ENCODE results near the gene HSF5. TPM values are rescaled to one million over a fixed set of nuclear protein-coding genes. Genes with fewer than 3 reads are reported as not detected.

The HSF5 gene
- total RNA-seq, 1 experiment from 2014 or later: not detected

DNA sequence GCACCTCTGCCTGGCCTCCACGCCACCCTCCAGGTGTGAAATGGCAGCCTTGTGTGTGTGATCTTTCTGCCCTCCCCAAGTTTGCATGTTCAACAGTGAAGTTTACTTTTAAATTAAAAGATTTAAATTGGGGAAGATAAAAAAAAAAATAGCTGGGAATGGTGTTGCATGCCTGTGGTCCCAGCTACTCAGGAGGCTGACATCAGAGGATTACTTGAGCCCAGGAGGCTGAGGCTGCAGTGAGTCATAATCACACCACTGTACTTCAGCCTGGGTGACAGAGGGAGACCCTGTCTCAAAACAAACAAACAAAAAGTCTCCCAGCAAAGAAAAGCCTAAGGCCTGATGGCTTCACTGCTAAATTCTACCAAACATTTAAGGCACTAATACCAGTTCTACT lies 35.5 kb downstream of the HSF5 start:
- ChIA-PET POLR2A (interaction anchor here (1.5 kb wide), 1 partner anchor 135 kb away, joined by 3 read pairs; no protein-coding TSS in a partner anchor), CTCF (interaction anchor here (1.5 kb wide), 1 partner anchor 135 kb away, joined by 7 read pairs; no protein-coding TSS in a partner anchor), RAD21 (ENCODE audit: low non-redundant PET in 1 of 2, low total read pairs in 2 of 2, uncharacterized antibody in 2 of 2, unreplicated experiment in 2 of 2) (no interaction called here)
- no peaks in the 10 kb centered on the region for H4K20me1 ChIP-seq (ENCODE audit: insufficient read depth)
- peaks cover 0 to 4% of the 10 kb centered on the region in 2 experiments; a peak in 1 of 4 replicates for H3K4me1 ChIP-seq (ENCODE audit: control insufficient read depth in 1 of 2, insufficient read depth in 2 of 2, low read length in 2 of 2)
- H3K27ac ChIP-seq (ENCODE audit: low read depth, low read length): no peak overlapping the region
- no TSS peak for BruUV-seq (replicated peaks)
- intact Hi-C loops (cut with micrococcal nuclease): no loop called here
- no peaks in the 10 kb centered on the region for H3K36me3 ChIP-seq (ENCODE audit: control insufficient read depth in 1 of 2, insufficient read depth in 2 of 2, low read length in 2 of 2)
- DNase-seq (ENCODE audit: low read depth, low spot score) (no peak), ATAC-seq (peak; percentile 70)
- H3K27me3 ChIP-seq (ENCODE audit: insufficient read depth, low read length): no peaks in the 10 kb centered on the region
- TF ChIP-seq ELF1 (IDR thresholded peaks at IDR 0.05; ENCODE audit: borderline replicate concordance, low read depth): no peak
- TF ChIP-seq, protein P1, sequence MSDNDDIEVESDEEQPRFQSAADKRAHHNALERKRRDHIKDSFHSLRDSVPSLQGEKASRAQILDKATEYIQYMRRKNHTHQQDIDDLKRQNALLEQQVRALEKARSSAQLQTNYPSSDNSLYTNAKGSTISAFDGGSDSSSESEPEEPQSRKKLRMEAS (IDR thresholded peaks at IDR 0.05): no peak
- TF ChIP-seq YY1 (IDR thresholded peaks at IDR 0.05; ENCODE audit: extremely low read depth, insufficient replicate concordance, low read depth, low read length): no peak
- TF ChIP-seq RAD21 (IDR thresholded peaks at IDR 0.05; ENCODE audit: low read depth): no peak
- TF ChIP-seq, protein P2, sequence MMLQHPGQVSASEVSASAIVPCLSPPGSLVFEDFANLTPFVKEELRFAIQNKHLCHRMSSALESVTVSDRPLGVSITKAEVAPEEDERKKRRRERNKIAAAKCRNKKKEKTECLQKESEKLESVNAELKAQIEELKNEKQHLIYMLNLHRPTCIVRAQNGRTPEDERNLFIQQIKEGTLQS (IDR thresholded peaks at IDR 0.05): no peak
- no peak for TF ChIP-seq JUND (IDR thresholded peaks at IDR 0.05)
- no peak overlapping the region for H2AFZ ChIP-seq (ENCODE audit: low read depth, low read length, poor library complexity, severe bottlenecking)
- H3K4me2 ChIP-seq (ENCODE audit: low read length): no peak overlapping the region
- no peaks in the 10 kb centered on the region for H3K9me3 ChIP-seq (ENCODE audit: control insufficient read depth in 1 of 2, insufficient read depth in 1 of 2, low read depth in 1 of 2, low read length in 2 of 2)
- H3K9ac ChIP-seq (ENCODE audit: low read length): no peak overlapping the region
- no peaks in the 10 kb centered on the region for H3K9me2 ChIP-seq (ENCODE audit: insufficient read depth)
- no peak overlapping the region for H3K4me3 ChIP-seq (replicated peaks in 1 of 2; ENCODE audit: low read depth in 1 of 2, low read length in 2 of 2)
- no peaks in the 10 kb centered on the region for H3K79me2 ChIP-seq (ENCODE audit: insufficient read depth, low read length)

DNA sequence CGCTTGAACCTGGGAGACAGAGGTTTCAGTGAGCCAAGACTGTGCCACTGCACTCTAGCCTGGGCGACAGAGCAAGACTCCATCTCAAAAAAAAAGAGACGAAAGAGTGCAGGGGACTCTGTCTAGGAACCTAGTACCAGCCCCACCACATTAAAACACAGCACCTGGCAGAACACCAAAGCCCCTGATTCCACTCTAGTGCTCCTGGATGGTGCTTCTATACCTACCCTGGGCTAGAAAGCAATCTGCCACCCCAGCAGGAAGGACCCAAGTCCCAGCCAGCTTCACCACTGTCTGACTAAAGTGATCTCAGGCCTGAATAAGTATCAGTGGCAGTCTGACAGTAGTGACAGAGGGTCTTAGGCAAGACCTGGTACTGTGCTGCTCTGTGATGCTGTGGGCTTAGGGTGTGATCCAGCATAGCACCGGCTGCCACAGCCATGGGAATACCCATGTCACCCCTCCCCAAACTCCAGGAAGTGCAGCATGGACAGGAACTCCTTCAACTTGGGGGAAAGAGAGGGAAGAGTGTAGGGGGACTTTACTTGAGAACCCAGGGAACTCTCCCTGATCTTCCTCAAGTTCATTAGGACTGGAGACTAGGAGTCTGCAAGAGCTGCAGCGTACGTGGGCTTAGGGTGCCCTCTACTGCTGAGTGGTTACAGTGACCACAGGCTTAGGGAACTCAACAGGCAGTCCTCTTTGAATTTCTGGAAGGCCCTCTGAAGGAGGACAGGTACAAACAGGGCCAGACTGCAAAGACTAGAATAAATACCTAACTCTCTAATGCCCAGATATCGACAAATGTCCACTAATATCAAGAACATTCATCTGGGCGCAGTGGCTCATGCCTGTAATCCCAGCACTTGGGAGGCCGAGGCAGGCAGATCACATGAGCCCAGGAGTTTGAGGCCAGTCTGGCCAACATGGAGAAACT lies 40.9 kb downstream of the HSF5 start:
- POLR2A ChIA-PET: interaction anchor here (1.6 kb wide), 1 partner anchor 31 kb away, joined by 3 read pairs; the partner anchor contains the start of gene RNF43
- peak overlapping the region; percentile 10 for H2AFZ ChIP-seq (ENCODE audit: low read depth, low read length, poor library complexity, severe bottlenecking)
- RAD21 ChIA-PET (ENCODE audit: low non-redundant PET in 1 of 2, low total read pairs in 2 of 2, uncharacterized antibody in 2 of 2, unreplicated experiment in 2 of 2): interaction anchor here (0.7 to 5.4 kb wide), 5 partner anchors 97 to 247 kb away, joined by 3 to 29 read pairs (median 3); no protein-coding TSS in a partner anchor

More for the DNA sequence above, 40.9 kb downstream of the HSF5 start:
- Histone ChIP-seq H3K9me3 (ENCODE audit: control insufficient read depth in 1 of 2, insufficient read depth in 1 of 2, low read depth in 1 of 2, low read length in 2 of 2) (no peaks in the 10 kb centered on the region), H3K4me1 (ENCODE audit: control insufficient read depth in 1 of 2, insufficient read depth in 2 of 2, low read length in 2 of 2) (no peaks in the 10 kb centered on the region), H3K27ac (ENCODE audit: low read depth, low read length) (no peak overlapping the region), H3K9ac (ENCODE audit: low read length) (no peak overlapping the region), H3K4me3 (replicated peaks in 1 of 2; ENCODE audit: low read depth in 1 of 2, low read length in 2 of 2) (no peak overlapping the region), H3K36me3 (ENCODE audit: control insufficient read depth in 1 of 2, insufficient read depth in 2 of 2, low read length in 2 of 2) (no peaks in the 10 kb centered on the region), H3K79me2 (ENCODE audit: insufficient read depth, low read length) (no peaks in the 10 kb centered on the region), H3K9me2 (ENCODE audit: insufficient read depth) (no peaks in the 10 kb centered on the region), H3K27me3 (ENCODE audit: insufficient read depth, low read length) (no peaks in the 10 kb centered on the region), H4K20me1 (ENCODE audit: insufficient read depth) (no peaks in the 10 kb centered on the region), H3K4me2 (ENCODE audit: low read length) (no peak overlapping the region)
- BruUV-seq (replicated peaks): no TSS peak
- intact Hi-C loops (cut with micrococcal nuclease): loop anchor here (1.0 to 2.0 kb wide), 6 partner anchors 130 to 325 kb away; no protein-coding TSS in a partner anchor
- DNase-seq (ENCODE audit: low read depth, low spot score) (peak; percentile 95), ATAC-seq (peak; percentile 99)
- TF ChIP-seq ZFX (IDR thresholded peaks at IDR 0.05): no peak
- no peak for TF ChIP-seq JUND (IDR thresholded peaks at IDR 0.05)
- TF ChIP-seq POLR2AphosphoS5 (IDR thresholded peaks at IDR 0.05; ENCODE audit: low read depth, low read length): no peak
- no peak for TF ChIP-seq ELF1 (IDR thresholded peaks at IDR 0.05; ENCODE audit: borderline replicate concordance, low read depth)
- TF ChIP-seq, protein P3, sequence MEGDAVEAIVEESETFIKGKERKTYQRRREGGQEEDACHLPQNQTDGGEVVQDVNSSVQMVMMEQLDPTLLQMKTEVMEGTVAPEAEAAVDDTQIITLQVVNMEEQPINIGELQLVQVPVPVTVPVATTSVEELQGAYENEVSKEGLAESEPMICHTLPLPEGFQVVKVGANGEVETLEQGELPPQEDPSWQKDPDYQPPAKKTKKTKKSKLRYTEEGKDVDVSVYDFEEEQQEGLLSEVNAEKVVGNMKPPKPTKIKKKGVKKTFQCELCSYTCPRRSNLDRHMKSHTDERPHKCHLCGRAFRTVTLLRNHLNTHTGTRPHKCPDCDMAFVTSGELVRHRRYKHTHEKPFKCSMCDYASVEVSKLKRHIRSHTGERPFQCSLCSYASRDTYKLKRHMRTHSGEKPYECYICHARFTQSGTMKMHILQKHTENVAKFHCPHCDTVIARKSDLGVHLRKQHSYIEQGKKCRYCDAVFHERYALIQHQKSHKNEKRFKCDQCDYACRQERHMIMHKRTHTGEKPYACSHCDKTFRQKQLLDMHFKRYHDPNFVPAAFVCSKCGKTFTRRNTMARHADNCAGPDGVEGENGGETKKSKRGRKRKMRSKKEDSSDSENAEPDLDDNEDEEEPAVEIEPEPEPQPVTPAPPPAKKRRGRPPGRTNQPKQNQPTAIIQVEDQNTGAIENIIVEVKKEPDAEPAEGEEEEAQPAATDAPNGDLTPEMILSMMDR (IDR thresholded peaks at IDR 0.05 in 2 of 3, conservative IDR thresholded peaks at IDR 0.05 in 1 of 3; ENCODE audit: borderline replicate concordance in 1 of 3, insufficient read depth in 1 of 3, low read depth in 2 of 3, low read length in 2 of 3): peak; percentile 98 to 99 (median 99)
- peak; percentile 100 for TF ChIP-seq RAD21 (IDR thresholded peaks at IDR 0.05; ENCODE audit: low read depth)
- CTCF ChIA-PET: interaction anchor here (0.6 to 7.2 kb wide), 10 partner anchors 53 to 247 kb away, joined by 3 to 124 read pairs (median 4); partner anchors contain the start of gene SUPT4H1
